Uterus (tissue), 2 donors: Measurements from ENCODE around the gene TLL1.

Experiments used
- CTCF ChIP-seq, 4 experiments: fragments of 200-600 bp in 2 of 4; fragments of 450-650 bp in 2 of 4; sonication (generic) in 2 of 4; IDR thresholded peaks; one replicate each; pipeline ENCODE4 v1.5.1; 2016 to 2019; ENCODE audit warnings: antibody characterized with exemption in 4 of 4, mild to moderate bottlenecking in 2 of 4, moderate library complexity in 1 of 4
- POLR2A ChIP-seq, 2 donors: fragments of 450-650 bp; IDR thresholded peaks; one replicate each; pipeline ENCODE4 v1.6.1; 2016; ENCODE audit warnings: antibody characterized with exemption in 2 of 2, mild to moderate bottlenecking in 1 of 2, moderate library complexity in 1 of 2

- no peak for TF ChIP-seq CTCF (IDR thresholded peaks at IDR 0.05)
- no peak for TF ChIP-seq POLR2A (IDR thresholded peaks at IDR 0.05)
Observed at GRCh38 chr4:166077782-166078181, 204.7 kb downstream of the TLL1 start.
